Fibroblast of lung (primary cell): ENCODE data around the gene TMEM235.

ENCODE experiments used
- EZH2 ChIP-seq: IDR thresholded peaks from 2 replicates; pipeline ENCODE4 v1.5.1; 2012; ENCODE audit warnings: low read length, control low read depth, mild to moderate bottlenecking; ENCODE audit errors: missing control alignments
- TF ChIP-seq, protein P1 (sequence below), 2 donors: IDR thresholded peaks in 1 of 2; conservative IDR thresholded peaks in 1 of 2; 1 replicate in 1 of 2; 2 replicates in 1 of 2; pipeline ENCODE4 v1.5.1; 2011 to 2012; ENCODE audit warnings: low read length in 2 of 2, control low read depth in 1 of 2, inconsistent platforms in 1 of 2, low read depth in 1 of 2, mild to moderate bottlenecking in 1 of 2

DNA sequence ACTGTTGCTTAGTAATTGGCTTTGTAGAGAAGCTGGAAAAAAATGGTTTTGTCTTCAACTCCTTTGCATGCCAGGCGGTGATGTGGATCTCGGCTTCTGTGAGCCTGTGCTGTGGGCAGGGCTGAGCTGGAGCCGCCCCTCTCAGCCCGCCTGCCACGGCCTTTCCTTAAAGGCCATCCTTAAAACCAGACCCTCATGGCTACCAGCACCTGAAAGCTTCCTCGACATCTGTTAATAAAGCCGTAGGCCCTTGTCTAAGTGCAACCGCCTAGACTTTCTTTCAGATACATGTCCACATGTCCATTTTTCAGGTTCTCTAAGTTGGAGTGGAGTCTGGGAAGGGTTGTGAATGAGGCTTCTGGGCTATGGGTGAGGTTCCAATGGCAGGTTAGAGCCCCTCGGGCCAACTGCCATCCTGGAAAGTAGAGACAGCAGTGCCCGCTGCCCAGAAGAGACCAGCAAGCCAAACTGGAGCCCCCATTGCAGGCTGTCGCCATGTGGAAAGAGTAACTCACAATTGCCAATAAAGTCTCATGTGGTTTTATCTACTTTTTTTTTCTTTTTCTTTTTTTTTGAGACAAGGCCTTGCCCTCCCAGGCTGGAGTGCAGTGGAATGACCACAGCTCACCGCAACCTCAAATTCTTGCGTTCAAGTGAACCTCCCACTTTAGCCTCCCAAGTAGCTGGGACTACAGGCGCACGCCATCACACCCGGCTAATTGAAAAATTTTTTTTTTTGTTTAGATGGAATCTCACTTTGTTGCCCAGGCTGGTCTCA, 6.2 kb upstream of the TMEM235 start:
- TF ChIP-seq, protein P1, sequence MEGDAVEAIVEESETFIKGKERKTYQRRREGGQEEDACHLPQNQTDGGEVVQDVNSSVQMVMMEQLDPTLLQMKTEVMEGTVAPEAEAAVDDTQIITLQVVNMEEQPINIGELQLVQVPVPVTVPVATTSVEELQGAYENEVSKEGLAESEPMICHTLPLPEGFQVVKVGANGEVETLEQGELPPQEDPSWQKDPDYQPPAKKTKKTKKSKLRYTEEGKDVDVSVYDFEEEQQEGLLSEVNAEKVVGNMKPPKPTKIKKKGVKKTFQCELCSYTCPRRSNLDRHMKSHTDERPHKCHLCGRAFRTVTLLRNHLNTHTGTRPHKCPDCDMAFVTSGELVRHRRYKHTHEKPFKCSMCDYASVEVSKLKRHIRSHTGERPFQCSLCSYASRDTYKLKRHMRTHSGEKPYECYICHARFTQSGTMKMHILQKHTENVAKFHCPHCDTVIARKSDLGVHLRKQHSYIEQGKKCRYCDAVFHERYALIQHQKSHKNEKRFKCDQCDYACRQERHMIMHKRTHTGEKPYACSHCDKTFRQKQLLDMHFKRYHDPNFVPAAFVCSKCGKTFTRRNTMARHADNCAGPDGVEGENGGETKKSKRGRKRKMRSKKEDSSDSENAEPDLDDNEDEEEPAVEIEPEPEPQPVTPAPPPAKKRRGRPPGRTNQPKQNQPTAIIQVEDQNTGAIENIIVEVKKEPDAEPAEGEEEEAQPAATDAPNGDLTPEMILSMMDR (conservative IDR thresholded peaks at IDR 0.05 in 1 of 2, IDR thresholded peaks at IDR 0.05 in 1 of 2; ENCODE audit: low read depth in 1 of 2, low read length in 2 of 2): no peak
- no peak for TF ChIP-seq EZH2
